TTC549 (cell line): Measurements from ENCODE around the gene MAPK8IP2.
"Not testable (repeated sequence)": the region's sequence is repeated elsewhere in the genome, so short reads cannot be mapped to it uniquely, and the experiment has no call there.

Source experiments
- FAIRE-seq: peaks from 2 replicates; lab custom pipeline; 2012; peaks lifted over from hg19 to GRCh38; lab: Jason Lieb, UNC

The MAPK8IP2 gene

DNA sequence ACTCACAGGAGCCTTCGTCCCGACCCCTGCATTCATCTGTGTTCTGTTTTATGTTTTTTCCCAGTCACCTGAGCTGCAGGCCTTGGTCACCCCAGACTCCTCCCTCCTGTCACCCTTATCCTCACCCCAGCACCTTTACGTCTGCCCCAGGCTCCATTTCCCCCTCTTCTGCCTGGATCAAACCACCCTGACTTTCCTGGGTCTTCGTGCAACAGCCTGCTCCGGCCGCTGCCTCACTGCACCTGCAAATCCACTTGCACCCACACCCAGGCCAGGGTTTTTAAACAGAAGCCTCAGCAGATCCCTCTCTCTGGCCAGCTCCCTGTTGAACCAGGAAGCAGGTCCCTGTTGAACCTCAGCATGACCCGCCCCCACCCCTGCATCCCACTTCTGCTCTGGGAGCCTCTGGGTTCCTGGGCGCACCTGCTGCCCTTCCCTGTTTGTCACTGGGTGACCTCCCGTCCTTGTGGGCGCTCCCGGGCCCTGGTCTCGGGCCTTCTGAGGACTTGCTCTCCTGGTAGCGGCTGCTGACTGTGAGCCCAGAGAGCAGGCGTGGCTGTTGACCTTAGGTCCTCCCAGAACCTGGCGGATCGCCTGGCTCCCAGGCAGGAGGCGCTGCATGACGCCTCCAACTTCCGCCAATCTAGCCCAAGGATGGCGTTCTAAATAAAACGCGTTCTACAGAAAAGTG is 12.8 kb downstream of the MAPK8IP2 start:
- FAIRE-seq, result no peak

DNA sequence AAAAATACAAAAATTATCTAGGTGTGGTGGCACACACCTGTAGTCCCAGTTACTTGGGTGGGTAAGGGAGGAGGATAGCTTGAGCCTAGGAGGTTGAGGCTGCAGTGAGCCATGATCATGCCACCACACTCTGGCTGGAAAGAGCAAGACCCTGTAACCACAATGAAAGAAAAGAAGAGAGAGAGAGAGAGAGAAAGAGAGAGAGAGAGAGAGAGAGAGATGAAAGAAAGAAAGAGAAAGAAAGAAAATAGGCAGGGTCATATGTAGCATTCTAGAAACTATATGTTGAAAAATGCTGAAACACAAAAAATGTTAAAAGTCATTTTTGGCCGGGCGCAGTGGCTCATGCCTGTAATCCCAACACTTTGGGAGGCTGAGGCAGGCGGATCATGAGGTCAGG is 13.7 kb downstream of the MAPK8IP2 start:
- not testable (repeated sequence) for FAIRE-seq

DNA sequence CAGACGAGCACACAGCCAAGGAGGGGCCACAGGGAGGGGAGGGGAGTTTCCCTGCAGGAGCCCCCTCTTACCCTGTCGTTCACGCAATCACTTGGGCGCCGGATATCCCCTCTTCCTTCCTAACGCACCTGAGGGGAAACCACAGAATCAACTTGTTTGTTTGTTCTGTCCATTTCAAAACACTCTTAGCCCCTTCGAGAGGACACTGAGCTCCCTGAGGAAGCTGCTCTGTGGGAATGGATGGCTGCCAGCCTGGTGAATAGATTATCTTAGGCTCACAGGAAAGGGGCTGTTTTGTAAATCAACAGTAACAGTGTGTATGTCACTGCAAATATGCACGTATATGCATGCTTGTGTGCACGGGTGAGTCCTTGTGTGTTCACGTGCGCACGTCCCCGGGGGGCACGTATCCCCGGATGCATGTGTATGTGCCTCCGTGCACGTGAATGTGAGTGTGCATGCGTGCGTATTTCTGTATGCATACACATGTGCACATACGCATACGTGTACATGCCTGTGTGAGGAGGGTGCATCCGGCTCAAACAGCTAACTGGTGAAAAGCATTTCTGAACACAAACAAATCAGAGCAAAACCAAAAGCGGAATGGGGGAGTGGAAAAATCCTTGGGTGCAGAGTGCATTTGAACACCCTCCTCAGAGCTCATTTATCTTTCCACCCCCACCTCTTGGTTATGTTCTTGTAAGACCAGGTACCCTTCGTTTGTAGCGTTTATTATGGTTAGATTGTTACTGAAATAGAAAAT is 20.2 kb downstream of the MAPK8IP2 start:
- no peak for FAIRE-seq

DNA sequence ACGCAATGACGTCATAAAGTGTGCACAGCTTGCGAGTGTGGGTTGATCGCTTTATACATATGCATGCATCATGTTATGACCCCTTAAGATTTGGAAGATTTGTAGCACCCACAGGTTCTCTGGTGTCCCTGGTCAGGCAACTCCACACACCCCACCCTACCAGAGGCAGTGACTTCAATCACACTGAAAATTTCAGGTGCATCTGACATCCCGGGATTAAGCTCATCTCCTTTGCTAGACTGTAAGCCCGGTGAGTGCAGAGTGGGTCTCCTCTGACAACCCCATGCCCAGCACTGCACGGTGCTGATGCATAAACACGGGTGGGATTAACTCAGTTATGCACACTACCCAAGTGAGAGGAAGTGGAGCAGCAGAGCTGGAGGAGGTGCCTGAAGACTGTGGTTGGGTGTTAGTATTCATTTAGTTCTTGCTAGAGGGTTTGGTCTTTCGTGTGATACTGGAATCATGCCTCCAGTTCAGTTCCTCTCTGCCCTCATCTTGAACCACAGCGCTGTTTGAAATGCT is 20.8 kb downstream of the MAPK8IP2 start:
- no peak for FAIRE-seq

DNA sequence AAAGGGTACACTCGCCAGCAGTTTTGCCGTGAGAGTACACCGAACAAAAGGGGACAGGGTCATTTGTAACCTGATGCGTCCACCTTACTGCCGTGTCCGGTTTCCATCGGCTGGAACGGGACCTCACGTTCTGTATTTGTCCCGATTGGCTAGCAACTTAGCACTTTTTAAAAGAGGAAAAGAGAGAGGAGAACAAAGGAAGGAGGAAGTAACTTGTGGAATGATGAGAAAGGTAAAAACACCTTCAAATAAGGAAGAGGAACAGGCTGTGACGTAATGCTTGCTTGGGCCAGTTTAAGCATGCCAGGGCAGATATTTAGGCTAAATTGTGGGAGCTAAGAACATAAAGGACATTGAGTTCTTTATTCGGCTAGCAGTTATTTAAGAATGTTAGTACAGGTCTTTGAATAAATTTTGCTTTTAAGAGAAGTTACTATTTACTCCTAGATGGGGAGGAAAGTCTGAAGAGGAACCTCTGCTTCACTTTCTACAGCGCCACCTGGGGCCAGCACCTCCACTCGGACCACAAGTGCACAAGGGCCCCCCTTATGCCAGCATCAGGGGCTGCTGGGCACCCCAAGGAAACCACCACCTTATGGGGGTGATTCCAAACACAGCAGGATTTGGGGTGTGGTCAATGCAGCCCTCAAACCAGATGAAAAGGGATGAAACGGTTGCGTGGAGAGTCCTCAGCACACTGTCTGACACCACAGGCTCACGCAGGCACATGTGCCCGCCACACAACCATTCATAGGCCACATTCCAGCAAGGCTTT is 21.5 kb downstream of the MAPK8IP2 start:
- FAIRE-seq, result no peak

DNA sequence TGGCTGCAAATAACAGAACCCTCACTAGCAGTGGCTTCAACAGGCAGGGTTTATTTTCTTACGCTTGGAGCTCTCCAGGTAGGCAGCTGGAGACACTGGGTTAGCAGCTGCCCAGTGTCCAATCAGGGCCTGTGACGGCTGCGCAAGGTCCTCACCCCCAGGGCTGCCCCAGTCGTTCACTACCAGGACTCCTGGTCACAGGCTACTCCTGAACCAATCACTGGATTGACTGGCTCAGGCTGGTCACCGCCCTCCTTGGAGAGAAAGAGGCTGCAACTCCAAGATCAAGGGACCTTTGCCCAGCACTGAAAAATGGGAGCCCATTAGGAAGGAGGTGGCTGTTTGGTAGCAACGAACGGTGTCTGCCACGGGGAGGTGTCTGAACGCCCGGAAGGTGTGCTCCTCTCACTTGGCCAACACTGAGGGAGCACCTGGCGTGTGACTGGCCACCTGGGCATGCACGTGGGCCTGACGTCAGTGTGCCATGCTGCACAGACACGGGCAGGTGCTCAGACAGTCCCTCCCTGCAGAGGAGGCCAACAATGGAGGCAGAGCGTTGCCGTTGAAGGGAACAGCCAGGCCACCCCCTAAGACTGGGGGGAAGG is 22.2 kb downstream of the MAPK8IP2 start:
- FAIRE-seq, result no peak

DNA sequence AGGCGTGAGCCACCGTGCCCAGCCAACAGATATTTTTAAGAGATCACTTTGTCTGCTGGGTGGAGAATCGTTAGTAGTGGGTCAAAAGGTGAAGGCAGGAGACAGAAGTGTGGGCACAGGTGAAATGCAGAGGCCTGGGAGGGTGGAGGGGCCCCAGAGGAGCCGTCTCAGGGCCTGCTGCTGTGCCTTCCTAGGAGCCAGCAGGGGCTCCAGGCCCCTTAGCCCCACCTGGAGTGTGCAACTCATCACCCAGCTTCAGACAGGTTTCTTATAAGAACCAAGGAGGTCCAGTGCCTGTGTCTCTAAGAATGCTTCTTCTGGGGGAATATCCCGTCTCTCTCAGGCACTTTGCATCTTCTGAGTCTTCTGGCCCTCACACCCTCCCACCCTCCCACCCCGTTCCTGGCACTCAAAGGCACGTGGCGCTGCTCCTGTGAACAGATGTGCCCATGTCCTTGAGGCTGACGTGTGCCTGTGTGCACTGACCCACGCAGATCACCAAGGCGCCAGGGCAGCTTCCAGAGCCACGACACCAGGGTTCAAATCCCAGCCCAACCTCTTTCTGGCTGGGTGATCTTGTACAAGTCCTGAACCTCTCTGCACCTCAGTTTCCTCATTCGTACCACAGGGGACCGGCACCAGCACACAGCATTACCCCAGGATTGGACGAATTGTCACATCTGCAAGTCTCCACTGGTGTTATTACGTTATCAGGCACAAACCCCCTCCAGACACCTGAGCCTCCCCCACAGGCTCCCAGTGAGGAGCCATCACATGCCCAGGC is 23.9 kb downstream of the MAPK8IP2 start:
- no peak for FAIRE-seq

DNA sequence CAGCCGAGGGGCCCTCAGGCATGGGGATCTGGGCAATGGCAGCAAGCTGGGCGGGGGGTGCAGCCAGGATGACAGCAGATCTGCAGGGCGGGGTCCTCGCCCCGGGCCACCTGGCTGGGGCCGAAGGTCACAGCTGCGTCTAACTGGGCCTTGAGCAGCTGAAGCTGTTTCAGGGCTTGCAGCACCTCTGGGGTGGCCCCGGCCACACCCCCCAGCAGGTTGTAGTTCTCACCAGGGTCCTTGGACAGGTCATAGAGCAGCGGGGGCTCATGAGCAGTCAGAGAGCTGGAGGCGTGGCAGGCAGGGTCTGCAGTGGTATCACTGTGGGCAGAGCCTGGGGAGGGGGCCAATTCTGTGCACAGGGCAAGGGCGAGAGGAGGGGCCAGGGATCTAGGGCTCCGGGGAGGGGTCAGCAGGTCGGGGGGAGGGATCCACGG is 24.6 kb downstream of the MAPK8IP2 start:
- FAIRE-seq, result no peak

DNA sequence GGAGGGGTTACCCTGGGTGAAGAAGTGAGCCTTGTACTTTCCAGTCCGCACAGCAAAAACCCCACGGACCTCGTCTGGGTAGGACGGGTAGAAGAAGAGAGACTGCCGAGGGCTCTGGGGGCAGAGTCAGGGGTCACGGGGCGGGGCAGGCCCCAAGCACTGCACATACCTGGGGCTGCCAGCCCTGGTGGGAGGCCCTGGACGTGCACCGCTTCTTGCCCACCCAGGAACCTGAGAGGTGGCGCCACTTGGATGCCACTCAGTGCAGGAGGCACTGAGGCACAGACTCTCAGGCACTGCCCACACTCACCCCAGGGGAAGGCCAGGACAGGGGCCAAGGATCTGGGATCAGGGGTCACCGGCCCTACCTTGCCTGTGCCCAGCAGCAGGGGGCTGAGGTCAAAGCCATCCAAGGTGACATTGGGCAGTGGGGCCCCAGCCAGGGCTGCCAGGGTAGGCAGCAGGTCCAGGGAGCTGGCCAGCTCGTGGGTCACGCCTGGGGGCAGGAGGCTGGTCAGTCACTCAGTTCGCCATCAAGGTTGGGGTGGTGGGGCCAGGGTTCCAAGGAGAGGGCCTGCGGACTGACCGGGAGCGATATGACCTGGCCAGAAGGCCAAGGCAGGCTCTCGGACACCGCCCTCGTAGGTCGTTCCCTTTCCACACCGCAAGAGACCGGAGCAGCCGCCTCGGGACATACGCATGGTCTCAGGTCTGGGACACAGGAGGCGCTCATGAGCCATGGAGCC is 25.1 kb downstream of the MAPK8IP2 start:
- no peak for FAIRE-seq

DNA sequence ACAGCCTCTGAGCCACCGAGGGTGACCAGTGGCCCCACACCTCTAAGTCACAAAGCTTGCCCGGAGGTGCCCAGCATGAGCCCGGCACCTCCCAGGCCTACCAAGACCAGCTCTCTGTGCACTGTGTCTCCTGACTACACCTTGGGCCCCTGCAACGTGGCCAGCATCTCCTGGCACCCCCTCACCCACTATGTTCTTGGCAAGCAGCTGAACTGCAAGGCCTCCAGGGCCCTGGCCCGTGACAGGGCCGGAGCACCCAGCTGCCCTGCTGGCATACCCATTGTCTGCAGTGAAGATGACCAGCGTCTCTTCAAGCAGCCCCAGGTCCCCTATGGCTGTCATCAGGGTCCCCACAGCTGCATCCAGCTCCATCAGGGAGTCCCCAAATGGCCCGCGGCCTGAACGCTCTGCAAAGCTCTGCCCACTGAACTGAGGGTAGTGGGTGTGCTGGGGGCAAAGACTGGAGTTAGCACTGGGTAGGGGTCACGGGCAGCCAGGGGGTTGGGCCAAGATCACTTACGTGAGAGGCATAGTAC is 25.8 kb downstream of the MAPK8IP2 start:
- FAIRE-seq, result no peak

DNA sequence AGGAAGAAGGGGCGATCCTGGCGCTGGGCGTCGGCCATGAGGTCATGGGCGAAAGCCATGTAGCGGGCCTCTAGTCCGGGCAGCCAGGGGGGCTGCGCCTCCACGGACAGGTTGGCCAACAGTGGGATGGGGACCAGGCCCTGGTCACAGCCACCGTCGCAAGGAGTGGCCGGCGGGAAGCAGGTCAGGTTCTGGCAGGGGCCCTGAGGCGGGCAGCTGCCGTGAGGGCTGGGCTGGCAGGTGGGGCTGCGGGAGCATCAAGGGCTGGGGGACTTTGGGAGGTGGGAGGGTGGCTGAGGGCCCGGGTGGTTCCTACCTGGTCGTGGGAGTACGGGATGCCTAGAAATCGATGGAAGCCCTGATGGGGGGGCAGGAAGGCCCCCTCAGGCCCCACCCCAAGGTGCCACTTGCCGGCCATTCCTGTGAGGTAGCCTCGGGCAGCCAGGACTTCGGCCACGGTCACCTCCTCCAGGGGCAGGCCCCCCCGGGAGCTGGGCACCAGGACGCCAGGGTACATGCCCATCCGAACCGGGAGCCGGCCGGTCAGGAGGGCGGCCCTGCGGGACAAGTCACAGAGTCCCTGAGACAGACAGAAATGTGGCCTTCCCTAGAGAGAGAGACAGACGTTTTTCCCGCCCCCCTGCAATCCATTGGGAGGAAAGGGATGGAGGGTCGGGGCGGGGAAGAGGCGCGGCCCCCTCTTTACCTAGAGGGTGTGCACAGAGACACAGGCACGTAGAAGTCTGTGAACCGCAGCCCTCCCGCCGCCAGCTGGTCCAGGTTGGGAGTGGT is 26.5 kb downstream of the MAPK8IP2 start:
- no peak for FAIRE-seq

DNA sequence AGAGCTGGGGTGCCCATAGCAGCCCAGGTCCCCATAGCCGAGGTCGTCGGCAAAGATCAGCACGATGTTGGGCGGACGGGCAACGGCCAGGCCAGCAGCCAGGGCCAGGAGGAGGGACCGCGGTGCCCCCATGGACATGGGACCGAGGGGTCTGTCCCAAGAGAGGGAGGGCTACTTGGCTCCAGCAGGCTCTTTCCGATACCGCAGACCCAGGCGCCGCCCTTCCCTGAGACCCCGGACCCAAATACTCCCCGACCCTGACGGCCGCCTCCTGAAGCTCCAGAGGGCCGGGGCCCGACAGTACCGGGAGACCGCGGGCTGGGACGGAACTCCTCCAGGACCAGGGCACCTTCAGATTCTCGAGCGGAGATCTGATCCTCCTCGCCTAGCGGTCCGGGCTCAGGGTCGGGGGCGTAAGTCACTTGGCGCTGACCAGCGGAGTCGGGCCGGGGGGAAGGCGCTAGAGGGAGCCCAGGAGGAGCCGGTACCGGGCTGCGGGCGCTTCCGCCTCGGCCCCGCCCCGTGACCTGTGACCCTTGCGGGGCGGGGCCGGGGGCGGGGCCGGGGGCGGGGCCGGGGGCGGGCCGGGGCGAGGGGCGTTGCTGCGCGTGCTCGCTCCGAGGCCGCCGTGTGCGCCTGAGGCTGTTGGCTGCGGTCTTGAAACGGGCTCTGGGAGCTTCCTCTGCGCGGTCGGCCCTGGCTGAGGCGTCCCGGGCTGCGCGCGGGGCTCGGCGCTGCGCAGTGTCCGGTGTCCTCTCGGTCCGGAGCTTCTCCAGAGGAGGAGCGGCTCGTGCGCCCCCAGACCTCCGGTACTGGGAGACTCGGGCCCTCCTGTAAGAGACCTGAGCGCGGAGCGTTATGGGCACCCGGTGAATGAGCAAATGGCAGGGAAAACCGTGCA is 27.3 kb downstream of the MAPK8IP2 start, which contains the start of gene ARSA:
ARSA (minus strand) TSS at position 511 of the 901 bp plus-strand sequence; CDS start at position 138, 373 bp downstream.
- FAIRE-seq, result no peak

DNA sequence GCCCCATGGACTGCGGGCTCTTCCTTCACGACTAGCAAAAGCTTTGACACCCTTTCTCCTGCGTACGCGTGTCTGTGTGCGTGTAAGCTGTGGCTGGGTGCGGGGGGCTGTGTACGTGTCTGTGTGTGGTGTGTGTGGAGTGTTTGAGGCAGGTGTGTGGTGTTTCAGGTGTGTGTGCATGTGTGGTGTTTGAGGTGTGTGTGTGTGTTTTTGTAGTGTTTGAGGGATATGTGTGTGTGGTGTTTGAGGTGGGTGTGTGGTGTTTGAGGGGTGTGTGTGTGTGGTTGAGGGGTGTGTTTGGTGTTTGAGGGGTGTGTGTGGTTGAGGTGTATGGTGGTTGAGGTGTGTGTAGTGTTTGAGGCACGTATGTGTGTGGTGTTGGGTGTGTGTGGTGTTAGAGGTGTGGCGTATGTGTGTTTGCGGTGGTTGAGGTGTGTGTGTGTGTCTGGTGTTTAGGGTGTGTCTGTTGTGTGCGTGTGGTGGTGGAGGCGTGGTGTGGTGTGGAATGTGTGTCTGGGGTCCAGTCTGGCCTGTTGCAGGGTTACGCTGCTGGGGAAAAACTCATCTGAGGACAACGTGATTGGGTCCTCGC is 28.0 kb downstream of the MAPK8IP2 start:
- FAIRE-seq, result no peak

DNA sequence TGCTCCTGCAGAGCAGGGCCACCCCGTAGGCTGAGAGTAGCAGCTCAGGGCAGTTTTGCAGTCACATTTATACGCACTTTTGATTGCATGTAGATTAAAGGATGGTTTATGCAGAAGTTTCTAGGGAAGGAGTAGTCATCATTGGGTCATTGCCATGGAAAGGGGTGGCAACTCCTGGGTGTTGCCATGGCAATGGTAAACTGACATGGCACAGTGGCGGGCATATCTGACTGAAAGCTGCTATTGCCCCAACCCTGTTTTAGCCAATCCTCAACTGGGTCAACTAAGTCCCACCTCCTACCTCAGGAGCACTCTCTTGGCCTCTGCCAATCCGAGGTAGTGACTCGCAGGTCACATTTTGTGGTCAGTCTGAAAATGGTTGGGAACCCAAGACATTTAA is 29.8 kb downstream of the MAPK8IP2 start:
- FAIRE-seq, result no peak

DNA sequence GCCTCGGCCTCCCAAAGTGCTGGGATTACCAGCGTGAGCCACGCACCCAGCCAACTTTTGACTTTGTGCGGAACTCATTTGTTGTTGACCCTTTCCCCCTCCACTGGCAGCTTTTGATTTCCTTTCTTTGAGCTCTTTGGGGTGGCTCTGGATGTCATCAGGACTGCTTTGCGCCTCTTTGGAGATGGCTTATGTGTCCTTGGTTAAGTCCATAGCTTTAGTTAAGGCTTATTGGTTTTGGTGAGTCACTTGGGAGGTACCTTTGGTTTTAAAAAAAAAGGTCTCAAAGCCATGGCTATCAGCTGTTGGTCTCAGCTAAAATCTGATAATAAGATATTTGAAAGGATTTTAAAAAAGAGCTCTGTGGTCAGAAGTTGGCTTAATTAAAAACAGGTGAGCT is 32.5 kb downstream of the MAPK8IP2 start:
- FAIRE-seq, result no peak

DNA sequence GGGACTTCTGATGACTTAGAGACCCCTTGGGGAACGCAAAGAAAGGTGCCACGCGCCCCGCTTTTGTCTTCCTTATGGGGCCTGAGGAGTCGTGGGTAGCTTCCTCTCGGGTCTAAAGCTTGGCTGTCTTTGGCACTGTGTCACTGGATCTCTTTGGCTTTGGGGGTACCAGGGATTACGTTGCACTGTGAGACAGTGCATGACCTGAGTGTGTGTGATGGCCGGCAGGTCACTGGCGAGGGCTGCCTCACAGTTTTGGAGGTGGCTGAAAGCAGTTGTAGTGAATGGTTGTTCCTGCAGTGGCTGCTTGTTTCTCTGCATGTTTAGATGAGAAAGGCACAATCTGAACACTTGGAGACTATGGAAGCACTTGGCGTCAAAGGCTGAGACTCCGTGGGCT is 33.2 kb downstream of the MAPK8IP2 start:
- no peak for FAIRE-seq

DNA sequence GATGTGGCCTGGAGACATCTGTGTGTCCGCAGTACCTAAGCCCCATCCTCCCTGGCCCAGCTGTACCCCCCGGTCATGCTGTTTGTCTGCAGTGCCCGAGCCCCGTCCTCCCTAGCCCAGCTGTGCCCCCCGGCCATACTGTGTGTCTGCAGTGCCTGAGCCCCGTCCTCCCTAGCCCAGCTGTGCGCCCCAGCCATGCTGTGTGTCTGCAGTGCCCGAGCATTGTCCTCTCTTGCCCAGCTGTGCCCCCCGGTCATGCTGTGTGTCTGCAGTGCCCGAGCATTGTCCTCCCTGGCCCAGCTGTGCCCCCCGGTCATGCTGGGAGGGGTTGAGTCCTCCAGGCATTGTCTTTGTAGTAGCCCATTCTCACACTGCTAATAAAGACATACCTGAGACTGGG is 35.0 kb downstream of the MAPK8IP2 start:
- no peak for FAIRE-seq

DNA sequence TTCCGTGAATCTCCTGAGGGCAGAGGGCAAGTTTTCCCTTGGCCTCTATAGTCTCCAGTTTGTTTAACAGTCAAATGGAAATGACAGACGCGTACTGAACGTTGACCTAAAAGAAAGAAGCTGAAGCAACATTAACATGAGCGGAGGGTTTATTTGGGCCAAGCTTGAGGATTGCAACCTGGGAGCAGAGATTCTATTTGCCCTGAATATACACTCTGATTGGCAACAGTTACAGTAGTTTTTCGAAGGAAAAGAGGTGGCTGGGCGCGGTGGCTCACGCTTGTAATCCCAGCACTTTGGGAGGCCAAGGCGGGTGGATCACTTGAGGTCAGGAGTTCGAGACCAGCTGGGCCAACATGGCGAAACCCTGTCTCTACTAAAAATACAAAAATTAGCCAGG is 39.7 kb downstream of the MAPK8IP2 start:
- not testable (repeated sequence) for FAIRE-seq
